Heart right ventricle (tissue), 16 donors: ENCODE measurements around the gene TAS2R46. TPM values are rescaled to one million over a fixed set of nuclear protein-coding genes. Genes with fewer than 3 reads are reported as not detected.
"Not testable (repeated sequence)": the region's sequence is repeated elsewhere in the genome, so short reads cannot be mapped to it uniquely, and the experiment has no call there.

Source experiments
- ATAC-seq, 8 donors: fragments of 200-7000 bp; cut with Tn5 transposase; one replicate each; pipeline ENCODE4 v1.9.1; 2020; ENCODE audit warnings: mild to moderate bottlenecking in 8 of 8, moderate library complexity in 8 of 8, moderate number of reproducible peaks in 1 of 8
- DNase-seq, 2 donors: peaks; one replicate each; pipeline ENCODE4 v3.0.0-alpha.2; 2020
- H3K27ac ChIP-seq, 10 donors: fragments of 200-600 bp; sonication (generic) in 2 of 10; one replicate each; pipeline versions ENCODE4 v1.5.0 to v1.8.0; 2020 to 2022; ENCODE audit warnings: mild to moderate bottlenecking in 3 of 10
- H3K27me3 ChIP-seq, 7 donors: fragments of 200-600 bp; one replicate each; pipeline ENCODE4 v1.8.0; 2021 to 2022; ENCODE audit warnings: mild to moderate bottlenecking in 2 of 7
- H3K36me3 ChIP-seq, 9 donors: fragments of 200-600 bp; sonication (generic) in 1 of 9; one replicate each; pipeline versions ENCODE4 v1.5.0 to v1.8.0; 2020 to 2022; ENCODE audit warnings: mild to moderate bottlenecking in 2 of 9
- H3K4me1 ChIP-seq, 9 donors: fragments of 200-600 bp; sonication (generic) in 1 of 9; one replicate each; pipeline versions ENCODE4 v1.5.0 to v1.8.0; 2020 to 2022; ENCODE audit warnings: mild to moderate bottlenecking in 4 of 9
- H3K4me3 ChIP-seq, 10 donors: fragments of 200-600 bp; sonication (generic) in 2 of 10; one replicate each; pipeline versions ENCODE4 v1.5.0 to v1.8.0; 2020 to 2022; ENCODE audit warnings: mild to moderate bottlenecking in 7 of 10, moderate library complexity in 2 of 10
- H3K9me3 ChIP-seq, 11 donors: fragments of 200-600 bp in 10 of 11; sonication (generic) in 2 of 11; one replicate each; pipeline versions ENCODE4 v1.5.0 to v1.8.0; 2013 to 2022; ENCODE audit warnings: mild to moderate bottlenecking in 2 of 11, control low read depth in 1 of 11, moderate library complexity in 1 of 11
- WGBS, 2 donors: extraction: QIAGEN DNeasy Blood & Tissue Kit; methylation state at CpG; one replicate each; pipeline ENCODE4 v1.1.7; 2013; ENCODE audit warnings: inconsistent platforms in 1 of 2; 5-methylcytosine and 5-hydroxymethylcytosine counted together
- intact Hi-C, 10 donors: fragments of 100-400 bp; cut with DNase I; formaldehyde crosslinking; loops; one replicate each; pipeline versions ENCODE4 v1.11.1 to v1.14.2; 2022
- long read RNA-seq, 3 donors: library from polyadenylated mRNA; unstranded; transcript quantifications; one replicate each; pipeline ENCODE4 v2.0.0, GENCODE V29; 2020 to 2021
- polyA plus RNA-seq, 2 donors: library from polyadenylated mRNA; stranded (reverse); fragments of 200-250 nt; gene quantifications; one replicate each; pipeline ENCODE4 v1.2.3, GENCODE V29; 2013
- total RNA-seq, 10 donors: library from RNA; stranded (reverse); fragmentation: NEBNext Ultra II Directional in 3 of 10; extraction: Animal tissue kit (Norgen Biotek cat#: 25700) in 3 of 10; gene quantifications; one replicate each; pipeline versions ENCODE4 v1.2.1 to v1.2.4, GENCODE V29; 2021 to 2023
- TF ChIP-seq, protein P1 (sequence below), 9 donors: fragments of 200-600 bp; sonication (generic) in 2 of 9; IDR thresholded peaks; one replicate each; pipeline versions ENCODE4 v1.5.0 to v1.8.0; 2021 to 2022; ENCODE audit warnings: antibody characterized with exemption in 9 of 9, mild to moderate bottlenecking in 5 of 9, moderate library complexity in 1 of 9
- donor health status: Arrhythmogenic right ventricular cardiomyopathy.
- donor health status: ischemic (EF 13 %, LVEDD 7.1; RV severe dilation, severe dysfunction).
- donor health status: healthy with polysubstance abuse.
- donor health status: DM: no; HTN: yes; CAD: no.
- donor health status: DM: no; HTN: no; CAD: no.
- donor health status: ischemic (EF 25% LVEDD 6.9; RV normal size, moderate dysfunction).
- donor health status: ischemic (EF 25% LVEDD 5.7; RV mildly dilated, moderate dysfunction).
- donor health status: healthy.
- donor health status: DM: yes; HTN: yes; CAD: no.
- donor health status: Ischemic cardiomyopathy.
- donor health status: ischemic (EF 35%, LVEDD 5.7; RV mildly dilated, moderate dysfunction).
- donor health status: nonischemic (EF 11% LVEDD 7.7; RV severe dilation, severe dysfunction).
- donor health status: DM: yes; HTN: yes; CAD: no.
- donor health status: PGD.
- donor health status: ischemic (EF 29% LVEDD 5.4; RV normal size, mild dysfunction).
- donor health status: nonischemic (EF 23%, LVEDD 6.1; RV moderate dilation, normal function).

The TAS2R46 gene
- under 1 TPM in 7 of 10 donors, not detected in 3; 0.28 to 0.93 (median 0.51) TPM for total RNA-seq
- polyA plus RNA-seq: not detected
- long read RNA-seq, donor 1: 0 reads
- long read RNA-seq, donor 2: 0 reads
- long read RNA-seq, donor 3: 0 reads

GRCh38 chr12:11062194-11062593 is at the start of gene TAS2R46:
TSS of gene TAS2R46 (minus strand) at chr12:11062294. CDS start at chr12:11062294, 0 bp downstream.
- H3K9me3 ChIP-seq, DNase-seq, H3K36me3 ChIP-seq, H3K27me3 ChIP-seq, ATAC-seq, H3K4me3 ChIP-seq, H3K27ac ChIP-seq, H3K4me1 ChIP-seq: not testable (repeated sequence)
- WGBS, 2 donors: 89 to 98% methylated on average over 1 of the region's 1 CpG
- intact Hi-C loops: loop anchor here in 1 of 10 donors (10.0 kb wide), 1 partner anchor 103 kb away; no protein-coding TSS in a partner anchor

DNA sequence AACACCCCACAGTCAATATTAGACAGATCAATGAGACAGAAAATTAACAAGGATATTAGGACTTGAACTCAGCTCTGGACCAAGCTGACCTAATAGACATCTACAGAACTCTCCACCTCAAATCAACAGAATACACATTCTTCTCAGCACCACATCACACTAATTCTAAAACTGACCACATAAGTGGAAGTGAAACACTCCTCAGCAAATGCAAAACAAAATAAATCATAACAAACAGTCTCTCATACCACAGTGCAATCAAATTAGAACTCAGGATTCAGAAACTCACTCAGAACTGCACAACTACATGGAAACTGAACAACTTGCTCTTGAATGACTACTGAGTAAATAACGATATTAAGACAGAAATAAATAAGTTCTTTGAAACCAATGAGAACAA is 49.1 kb upstream of the TAS2R46 start:
- DNase-seq, ATAC-seq, H3K27me3 ChIP-seq, H3K4me3 ChIP-seq, H3K4me1 ChIP-seq, H3K27ac ChIP-seq, intact Hi-C loops: not testable (repeated sequence)
- Histone ChIP-seq H3K9me3 (peaks cover 0 to 50% (median 5%) of the 10 kb centered on the region in 11 donors), H3K36me3 (peaks cover 0 to 11% (median 0%) of the 10 kb centered on the region in 9 donors)
- WGBS, 2 donors: 97 to 99% methylated on average over 1 of the region's 1 CpG

DNA sequence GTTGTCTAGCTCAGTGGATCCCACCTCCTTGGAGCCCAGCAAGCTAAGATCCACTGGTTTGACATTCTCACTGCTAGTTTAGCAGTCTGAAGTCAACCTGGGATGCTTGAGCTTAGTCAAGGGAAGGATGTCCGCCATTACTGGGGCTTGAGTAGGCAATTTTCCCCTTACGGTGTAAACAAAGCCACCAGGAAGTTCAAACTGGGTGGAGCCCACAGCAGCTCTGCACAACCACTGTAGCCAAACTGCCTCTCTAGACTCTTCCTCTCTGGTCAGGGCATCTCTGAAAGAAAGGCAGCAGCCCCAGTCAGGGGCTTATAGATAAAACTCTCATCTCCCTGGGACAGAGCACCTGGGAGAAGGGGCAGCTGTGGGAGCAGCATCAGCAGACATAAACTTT is 46.8 kb upstream of the TAS2R46 start:
- no peak overlapping the region for H3K27ac ChIP-seq
- no peaks in the 10 kb centered on the region for H3K4me1 ChIP-seq
- H3K4me3 ChIP-seq: no peak overlapping the region
- WGBS, 2 donors: 78 to 88% methylated on average over 2 of the region's 2 CpGs
- ATAC-seq: no peak
- peaks cover 0 to 42% (median 5%) of the 10 kb centered on the region in 11 donors for H3K9me3 ChIP-seq
- peaks cover 0 to 11% (median 0%) of the 10 kb centered on the region in 9 donors for H3K36me3 ChIP-seq
- H3K27me3 ChIP-seq: no peaks in the 10 kb centered on the region
- intact Hi-C loops: no loop called here
- TF ChIP-seq, protein P1, sequence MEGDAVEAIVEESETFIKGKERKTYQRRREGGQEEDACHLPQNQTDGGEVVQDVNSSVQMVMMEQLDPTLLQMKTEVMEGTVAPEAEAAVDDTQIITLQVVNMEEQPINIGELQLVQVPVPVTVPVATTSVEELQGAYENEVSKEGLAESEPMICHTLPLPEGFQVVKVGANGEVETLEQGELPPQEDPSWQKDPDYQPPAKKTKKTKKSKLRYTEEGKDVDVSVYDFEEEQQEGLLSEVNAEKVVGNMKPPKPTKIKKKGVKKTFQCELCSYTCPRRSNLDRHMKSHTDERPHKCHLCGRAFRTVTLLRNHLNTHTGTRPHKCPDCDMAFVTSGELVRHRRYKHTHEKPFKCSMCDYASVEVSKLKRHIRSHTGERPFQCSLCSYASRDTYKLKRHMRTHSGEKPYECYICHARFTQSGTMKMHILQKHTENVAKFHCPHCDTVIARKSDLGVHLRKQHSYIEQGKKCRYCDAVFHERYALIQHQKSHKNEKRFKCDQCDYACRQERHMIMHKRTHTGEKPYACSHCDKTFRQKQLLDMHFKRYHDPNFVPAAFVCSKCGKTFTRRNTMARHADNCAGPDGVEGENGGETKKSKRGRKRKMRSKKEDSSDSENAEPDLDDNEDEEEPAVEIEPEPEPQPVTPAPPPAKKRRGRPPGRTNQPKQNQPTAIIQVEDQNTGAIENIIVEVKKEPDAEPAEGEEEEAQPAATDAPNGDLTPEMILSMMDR (IDR thresholded peaks at IDR 0.05): no peak
- no peak for DNase-seq

DNA sequence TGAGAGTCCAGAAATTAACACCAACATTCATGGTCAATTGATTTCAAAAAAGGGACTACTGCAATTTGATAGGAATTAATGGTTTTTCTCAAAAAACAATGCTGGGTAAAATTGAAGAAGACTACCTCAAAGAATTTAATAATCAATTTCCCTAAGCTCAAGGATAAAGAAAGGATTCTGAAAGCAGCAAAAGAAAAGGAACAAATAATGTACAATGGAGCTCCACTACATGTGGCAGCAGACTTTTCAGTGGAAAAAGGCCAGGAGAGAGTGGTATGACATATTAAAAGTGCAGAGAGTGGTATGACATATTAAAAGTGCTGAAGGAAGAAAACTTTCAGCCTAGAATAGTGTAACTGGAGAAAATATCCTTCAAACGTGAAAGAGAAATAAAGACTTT is 45.6 kb upstream of the TAS2R46 start:
- no peak for DNase-seq
- TF ChIP-seq, protein P1 (IDR thresholded peaks at IDR 0.05): no peak
- 61 to 71% methylated on average over 1 of the region's 1 CpG for WGBS, 2 donors
- peaks cover 0 to 11% (median 0%) of the 10 kb centered on the region in 9 donors for H3K36me3 ChIP-seq
- no peaks in the 10 kb centered on the region for H3K27me3 ChIP-seq
- H3K4me3 ChIP-seq: no peak overlapping the region
- intact Hi-C loops: no loop called here
- H3K9me3 ChIP-seq: peaks cover 0 to 44% (median 5%) of the 10 kb centered on the region in 11 donors
- no peak for ATAC-seq
- H3K27ac ChIP-seq: no peak overlapping the region
- H3K4me1 ChIP-seq: no peaks in the 10 kb centered on the region

DNA sequence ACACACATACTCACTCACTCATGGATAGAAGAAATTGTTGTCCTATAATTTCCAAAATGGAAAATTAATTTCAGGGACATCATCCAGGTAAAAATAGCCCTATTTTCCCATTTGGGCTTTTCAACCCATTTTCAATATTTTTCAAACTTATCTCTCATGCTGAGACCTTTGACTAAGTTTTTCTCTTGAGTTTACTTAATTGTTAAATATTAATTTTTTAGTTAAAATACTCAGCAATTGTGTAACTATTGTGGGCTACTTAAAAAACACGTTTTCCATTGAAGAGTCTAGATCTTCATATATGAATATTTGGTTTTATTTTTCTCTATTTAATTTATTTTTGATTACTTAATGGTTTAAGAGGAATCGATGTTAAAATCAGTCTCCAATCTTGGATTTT is 44.2 kb upstream of the TAS2R46 start:
- ATAC-seq (no peak), DNase-seq (no peak)
- no peaks in the 10 kb centered on the region for H3K27me3 ChIP-seq
- no peak overlapping the region for H3K4me3 ChIP-seq
- TF ChIP-seq, protein P1 (IDR thresholded peaks at IDR 0.05): no peak
- H3K36me3 ChIP-seq: peaks cover 0 to 11% (median 0%) of the 10 kb centered on the region in 9 donors
- intact Hi-C loops: no loop called here
- 96% methylated on average over 2 of the region's 2 CpGs for WGBS, 2 donors
- no peaks in the 10 kb centered on the region for H3K4me1 ChIP-seq
- H3K9me3 ChIP-seq: peaks cover 0 to 37% (median 1%) of the 10 kb centered on the region in 11 donors
- H3K27ac ChIP-seq: no peak overlapping the region
